Anterior cingulate cortex (tissue), 58 donors: Measurements from ENCODE around the gene TPSAB1.
A peak's percentile ranks its signal among the peaks of the same experiment; 100 is the strongest.
"Not testable (repeated sequence)": the region's sequence is repeated elsewhere in the genome, so short reads cannot be mapped to it uniquely, and the experiment has no call there.

ENCODE experiments used
- DNase-seq, 58 donors: peaks; one replicate each; lab custom pipeline; 2025; lab: John Stamatoyannopoulos, UW

The TPSAB1 gene

GRCh38 chr16:1262210-1262845 is 21.8 kb downstream of the TPSAB1 start:
- DNase-seq, result no peak

DNA sequence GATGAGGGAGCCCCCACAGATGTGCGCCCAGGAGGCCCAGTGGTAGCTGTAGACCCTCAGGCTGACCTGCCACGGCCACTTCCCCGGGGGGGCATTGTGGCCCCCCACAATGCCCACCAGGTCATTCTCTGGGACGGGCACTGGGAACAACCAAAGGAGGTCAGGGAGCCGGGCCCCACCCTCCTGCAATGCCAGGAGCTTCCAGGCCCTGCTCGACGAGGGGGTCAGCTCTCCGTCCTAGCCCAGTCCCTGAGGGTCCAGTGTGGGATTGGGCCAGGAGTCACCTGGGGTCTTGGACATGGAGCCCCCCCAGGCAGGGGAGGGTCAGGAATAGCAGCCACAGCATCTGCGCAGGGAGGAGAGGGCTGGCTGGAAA is 22.3 kb downstream of the TPSAB1 start:
- DNase-seq, result no peak

DNA sequence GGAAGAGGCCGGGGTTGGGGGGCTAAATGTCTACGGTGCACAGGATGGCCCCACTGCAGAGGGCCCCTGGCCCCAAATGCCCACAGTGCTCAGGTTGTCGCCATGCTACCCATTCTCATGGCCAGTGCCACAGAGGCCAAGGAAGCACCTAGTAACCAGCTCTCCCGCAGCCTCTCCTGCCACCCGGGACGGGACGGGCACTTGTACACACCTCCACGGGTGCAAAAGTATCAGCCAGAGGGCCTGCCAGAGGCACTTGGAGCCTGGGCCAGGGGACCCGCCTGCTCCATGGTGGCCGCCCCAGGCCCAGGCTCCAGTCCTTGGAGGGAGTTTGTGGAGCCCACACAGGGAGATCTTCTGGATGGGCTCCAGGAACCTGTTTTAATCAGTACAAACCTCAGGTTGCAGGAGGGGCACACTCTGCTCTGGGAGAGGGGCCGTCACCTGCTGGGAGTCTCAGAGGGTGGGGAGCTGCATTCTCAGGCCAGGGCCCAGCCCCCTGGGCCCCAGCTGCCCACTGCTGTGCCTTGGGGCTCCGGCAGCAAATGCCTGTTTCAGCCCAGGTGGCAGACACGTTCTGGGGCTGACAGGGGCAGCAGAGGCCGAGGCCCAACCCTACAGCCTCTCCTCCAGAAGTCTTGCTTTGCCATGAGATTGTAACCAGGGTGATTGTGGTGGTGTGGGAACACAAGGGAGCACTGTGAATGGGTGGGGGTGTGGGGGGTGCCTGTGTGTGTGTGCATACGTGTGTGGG is 23.3 kb downstream of the TPSAB1 start:
- DNase-seq, result no peak

DNA sequence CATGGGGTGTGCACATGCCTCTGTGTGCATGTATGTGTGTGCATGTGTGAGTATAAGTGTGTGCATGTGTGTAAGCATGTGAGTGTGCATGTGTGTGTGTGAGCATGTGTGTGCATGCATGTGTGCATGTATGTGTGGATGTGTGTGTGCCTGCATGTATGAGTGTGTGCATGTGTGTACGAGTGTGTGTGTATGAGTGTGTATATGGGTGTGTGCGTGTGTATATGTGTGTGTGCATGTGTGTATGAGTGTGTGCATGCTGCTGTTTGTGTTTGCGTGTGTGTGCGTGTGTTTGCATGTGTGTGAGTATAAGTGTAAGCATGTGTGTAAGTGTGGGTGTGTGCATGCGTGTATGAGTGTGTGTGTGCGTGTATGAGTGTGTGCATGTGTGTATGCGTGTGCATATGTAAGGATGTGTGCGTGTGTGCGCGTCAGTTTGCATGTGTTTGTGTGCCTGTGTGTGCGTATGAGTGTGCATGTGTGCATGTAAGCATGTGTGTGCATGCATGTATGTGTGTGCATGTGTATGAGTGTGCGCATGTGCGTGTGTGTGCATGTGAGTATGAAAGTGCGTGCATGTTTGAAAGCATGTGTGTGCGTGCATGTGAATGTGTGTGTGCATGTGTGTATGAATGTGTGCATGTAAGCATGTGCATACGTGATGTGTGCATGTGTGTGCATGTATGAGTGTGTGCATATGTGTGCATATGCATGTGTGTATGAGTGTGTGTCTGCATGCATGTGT is 24.0 kb downstream of the TPSAB1 start:
- no peak for DNase-seq

GRCh38 chr16:1265090-1265630 is 24.7 kb downstream of the TPSAB1 start:
- DNase-seq, result no peak

- DNase-seq, result no peak
These were observed 25.3 kb downstream of the TPSAB1 start for GRCh38 chr16:1265826-1266225.

DNA sequence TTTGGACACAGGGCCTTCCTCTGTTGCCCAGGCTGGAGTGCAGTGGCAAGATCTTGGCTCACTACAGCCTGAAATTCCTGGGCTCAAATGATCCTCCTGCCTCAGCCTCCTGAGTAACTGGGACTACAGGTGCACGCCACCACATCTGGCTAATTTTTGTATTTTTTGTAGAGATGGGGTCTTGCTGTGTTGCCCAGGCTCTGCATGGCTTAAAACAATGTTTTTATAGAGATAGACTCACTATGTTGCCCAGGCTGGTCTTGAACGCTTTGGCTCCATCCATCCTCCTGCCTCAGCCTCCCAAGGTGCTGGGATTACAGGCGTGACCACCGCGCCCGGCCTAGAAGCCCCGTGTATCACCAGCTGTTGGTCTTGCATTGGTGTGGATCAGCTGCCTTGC is 28.9 kb downstream of the TPSAB1 start:
- not testable (repeated sequence) for DNase-seq

- no peak for DNase-seq
These were observed 30.8 kb downstream of the TPSAB1 start for GRCh38 chr16:1271380-1271723.

DNA sequence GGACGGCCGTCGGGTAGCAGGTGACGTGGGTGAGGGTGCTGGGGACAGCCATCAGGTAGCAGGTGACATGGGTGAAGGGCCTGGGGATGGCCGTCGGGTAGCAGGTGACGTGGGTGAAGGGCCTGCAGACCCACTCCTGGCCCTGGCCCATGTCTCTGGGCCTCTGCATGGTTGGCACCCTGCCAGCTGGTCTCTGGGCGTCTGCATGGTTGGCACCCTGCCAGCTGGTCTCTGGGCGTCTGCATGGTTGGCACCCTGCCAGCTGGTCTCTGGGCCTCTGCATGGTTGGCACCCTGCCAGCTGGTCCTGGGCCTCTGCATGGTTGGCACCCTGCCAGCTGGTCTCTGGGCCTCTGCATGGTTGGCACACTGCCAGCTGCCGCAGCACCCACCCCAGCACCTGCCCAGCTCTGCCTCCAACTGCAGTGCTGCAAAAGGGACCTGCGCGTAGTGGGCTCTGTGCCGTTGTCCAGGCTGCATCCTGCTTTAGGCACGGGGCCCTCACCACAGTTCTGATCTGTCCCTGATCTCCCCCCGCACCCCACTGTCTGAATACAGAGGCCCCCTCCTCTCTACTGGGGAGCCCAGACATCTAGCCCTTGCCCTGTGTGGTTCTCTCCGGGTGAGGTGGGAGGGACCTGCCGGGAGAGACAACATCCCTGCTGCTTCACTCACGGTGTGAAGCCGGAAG is 31.4 kb downstream of the TPSAB1 start:
- peak in 20 of 58 donors; percentile 6 to 95 (median 26) for DNase-seq

DNA sequence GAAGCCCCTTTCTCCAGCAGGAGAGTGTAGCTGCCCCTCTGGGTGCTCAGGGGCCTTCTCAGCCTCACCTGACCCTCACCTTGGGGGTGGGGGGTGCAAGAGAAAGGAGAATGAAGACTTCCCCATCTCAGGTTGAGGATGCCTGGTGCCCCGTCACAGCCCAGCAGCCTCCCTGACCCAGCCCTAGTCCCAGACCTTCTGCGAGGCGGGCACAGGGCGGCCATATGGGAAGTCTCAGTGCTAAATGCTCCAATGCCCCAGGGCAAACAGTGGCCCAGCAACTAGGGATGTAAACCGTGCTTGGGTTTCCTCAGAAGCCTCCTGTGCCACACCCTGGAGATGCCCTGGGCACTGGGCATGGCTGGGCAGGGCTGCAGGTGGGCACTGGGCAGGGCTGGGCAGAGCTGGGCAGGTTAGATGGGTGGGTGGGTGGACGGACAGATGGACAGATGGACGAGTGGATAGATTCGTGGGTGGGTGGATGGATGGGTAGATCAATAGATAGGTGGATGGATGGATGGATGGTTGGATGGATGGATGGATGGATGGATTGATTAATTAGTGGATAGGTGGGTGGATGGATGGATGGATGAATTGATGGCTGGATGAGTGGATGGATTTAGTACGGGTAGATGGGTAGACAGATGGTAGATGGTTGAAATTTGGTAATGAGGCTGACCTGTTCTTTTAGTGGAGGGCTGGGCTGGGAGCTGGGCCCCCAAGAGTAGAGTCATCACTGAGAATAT is 32.1 kb downstream of the TPSAB1 start:
- DNase-seq, result no peak

DNA sequence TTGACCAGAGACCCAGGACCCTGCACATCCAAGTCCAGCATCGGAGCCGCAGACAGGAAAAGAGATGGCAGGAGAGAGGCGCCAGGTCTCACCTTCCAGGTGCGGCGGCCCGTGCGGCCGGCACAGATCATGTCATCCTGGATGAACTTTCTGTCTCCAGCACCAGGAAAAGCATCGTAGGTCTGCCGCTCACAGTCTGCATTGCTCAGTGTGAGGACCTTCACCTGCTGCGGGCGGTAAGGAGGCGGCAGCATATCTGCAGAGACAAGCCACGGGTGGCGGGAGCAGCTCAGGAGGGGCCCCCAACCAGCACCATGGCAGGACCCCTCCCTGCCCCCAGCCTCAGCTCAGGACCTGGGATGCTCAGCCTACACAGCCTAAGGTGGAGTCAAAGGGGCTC is 33.3 kb downstream of the TPSAB1 start:
- no peak for DNase-seq

GRCh38 chr16:1274767-1275166 is 34.3 kb downstream of the TPSAB1 start:
- DNase-seq, result no peak

DNA sequence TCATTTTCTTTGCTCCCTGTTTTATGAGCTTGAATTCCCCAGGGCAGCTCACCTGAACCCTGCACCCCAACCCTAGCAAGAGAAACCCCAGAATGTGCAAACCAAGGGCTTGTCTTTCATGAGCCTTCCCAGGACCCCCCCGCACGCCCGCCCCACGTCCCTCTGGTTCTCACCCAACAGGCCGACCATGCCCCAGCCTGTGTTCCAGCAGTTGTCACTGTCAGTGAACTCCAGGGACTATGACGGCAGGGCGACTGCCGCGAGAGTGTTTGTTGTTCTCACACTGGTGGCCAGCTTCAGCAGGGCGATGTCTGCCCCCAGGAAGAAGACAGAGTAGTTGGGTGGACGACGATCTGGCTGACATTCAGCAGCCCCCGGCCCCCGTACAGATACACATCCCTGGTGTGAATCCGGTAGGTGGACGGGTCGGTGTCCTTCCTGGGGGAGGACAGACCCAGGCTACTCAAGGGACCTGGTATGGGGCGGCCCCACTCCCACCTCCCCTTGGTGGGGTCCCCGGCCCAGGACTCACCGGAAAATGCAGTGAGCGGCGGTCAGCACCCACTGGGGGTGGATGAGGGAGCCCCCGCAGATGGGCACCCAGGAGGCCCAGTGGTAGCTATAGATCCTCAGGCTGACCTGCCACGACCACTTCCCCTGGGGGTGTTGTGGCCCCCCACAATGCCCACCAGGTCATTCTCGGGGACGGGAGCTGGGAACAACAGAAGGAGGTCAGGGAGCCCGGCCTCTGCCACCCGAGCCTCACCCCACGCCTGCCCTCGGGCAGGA is 35.5 kb downstream of the TPSAB1 start:
- DNase-seq, result no peak

DNA sequence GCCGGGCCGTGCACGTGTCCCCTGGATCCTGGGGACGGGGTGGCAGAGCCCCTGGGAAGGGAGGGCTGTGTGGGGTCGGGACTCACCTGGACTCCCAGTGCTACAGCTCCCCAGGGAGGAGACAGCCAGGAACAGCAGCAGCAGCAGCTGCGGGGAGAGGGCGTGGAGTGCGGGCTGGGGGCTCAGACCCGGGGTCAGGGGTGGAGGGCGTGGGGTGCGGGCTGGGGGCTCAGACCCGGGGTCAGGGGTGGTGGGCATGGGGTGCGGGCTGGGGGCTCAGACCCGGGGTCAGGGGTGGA is 36.0 kb downstream of the TPSAB1 start:
- no peak for DNase-seq

- no peak for DNase-seq
These were observed 36.7 kb downstream of the TPSAB1 start for GRCh38 chr16:1277151-1277598.

DNA sequence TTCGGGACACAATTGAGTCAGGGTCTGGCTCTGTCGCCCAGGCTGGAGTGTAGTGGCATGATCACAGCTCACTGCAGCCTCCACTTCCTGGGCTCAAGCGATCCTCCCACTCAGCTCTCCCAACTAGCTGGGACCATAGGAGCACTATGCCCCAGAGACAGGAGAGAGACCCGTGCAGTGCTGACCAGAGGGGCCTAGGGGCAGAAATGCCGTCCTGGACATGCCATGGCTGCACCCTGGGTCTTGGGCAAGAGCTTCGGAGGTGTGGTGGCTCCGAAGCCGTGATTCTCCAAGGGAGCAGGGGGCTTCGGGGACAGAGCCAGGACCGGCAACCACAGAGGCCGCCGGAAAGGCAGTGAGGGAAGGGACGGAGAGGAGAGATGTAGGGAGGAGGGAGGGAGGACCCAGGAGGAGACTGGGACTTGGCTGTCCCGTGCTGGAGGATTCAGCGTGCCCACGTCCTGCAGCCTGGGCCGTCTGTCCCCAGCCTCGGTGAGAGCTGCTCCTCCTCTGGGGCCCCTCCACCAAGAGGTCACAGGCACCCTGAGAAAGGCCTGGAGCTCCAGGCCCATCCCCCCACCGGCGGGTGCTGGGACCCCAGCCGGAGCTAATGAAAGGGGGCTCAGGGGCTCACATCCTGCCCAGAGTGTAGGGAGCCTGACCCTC is 37.2 kb downstream of the TPSAB1 start:
- no peak for DNase-seq

GRCh38 chr16:1278477-1278876 is 38.0 kb downstream of the TPSAB1 start:
- DNase-seq, result no peak

DNA sequence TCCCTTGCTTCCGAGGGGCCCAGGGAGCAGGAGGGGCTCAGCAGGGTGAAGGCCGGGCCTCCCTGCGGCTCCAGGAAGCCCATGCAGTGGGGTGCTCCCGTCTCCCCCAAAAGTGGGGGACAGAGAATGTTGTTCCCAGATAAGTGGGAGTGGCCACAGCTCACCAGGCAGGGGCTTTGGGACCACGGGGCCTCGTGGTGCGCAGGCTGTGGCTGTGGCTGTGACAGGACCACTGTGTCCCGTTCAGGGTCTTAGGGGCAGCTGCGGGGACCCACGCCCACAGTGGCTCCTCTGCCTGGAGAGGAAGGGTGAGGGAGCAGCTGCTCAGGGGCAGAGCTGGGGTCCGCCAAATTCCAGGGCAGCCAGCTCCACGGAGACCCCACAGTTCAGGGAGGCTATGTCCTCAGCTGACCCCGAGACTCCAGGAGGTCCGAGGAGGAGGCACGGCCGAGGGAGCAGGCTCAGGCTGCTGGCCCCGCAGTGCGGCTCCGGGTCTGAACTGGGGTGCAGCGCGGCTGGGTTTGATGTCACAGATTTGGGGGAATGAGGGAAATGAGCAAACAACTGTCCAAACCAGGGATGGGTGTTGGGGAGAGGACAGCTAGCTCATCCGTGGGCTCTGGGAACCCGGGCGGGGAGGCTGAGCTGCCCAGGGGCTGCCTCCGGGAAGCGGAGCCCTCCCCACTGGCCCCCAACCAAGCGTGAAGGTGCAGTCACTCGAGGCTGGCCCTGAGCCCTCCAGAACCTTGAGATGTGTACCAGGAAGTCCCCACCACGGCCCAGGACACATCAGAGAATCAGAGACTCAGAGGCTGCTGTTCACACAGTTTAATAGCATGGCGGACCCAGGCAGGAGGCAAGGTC is 38.8 kb downstream of the TPSAB1 start:
- DNase-seq, result no peak
